ENCODE measurements around the gene PCGF2. TPM values are rescaled to one million over a fixed set of nuclear protein-coding genes. Genes with fewer than 3 reads are reported as not detected.

The PCGF2 gene
- total RNA-seq, 1 donor from 2014 or later = 64.8 TPM

DNA sequence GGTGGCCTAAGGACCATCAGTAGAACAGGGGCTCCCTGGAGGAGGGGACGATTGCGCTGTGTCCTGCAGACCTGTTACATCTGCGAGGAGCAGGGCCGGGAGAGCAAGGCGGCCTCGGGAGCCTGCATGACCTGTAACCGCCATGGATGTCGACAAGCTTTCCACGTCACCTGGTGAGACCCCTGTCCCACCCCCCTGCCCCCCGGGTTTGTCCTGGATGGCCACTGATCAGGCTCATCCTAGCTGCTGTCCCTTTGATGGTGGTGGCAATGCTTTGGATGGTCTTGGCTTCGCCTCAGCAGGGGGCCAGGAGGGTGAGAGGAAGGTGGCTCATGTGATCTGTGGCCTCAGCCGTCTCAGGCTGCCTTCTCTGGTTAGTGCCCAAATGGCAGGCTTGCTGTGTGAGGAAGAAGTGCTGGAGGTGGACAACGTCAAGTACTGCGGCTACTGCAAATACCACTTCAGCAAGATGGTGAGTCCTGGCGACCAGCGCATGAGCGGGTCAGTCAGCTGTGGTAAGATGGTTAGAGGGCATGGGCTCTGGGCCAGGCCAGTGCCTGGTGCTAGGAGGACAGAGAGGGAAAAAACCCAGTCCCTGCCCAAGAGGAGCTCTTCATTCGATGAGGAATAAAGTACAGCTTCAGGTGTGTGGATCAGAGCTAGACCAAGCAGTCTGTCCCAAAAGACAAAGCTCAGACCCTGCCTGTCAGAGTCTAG is 38.9 kb downstream of the PCGF2 start:
- no peak for DNase-seq (ENCODE audit: low spot score in 2 of 2)
- TF ChIP-seq, protein P1, sequence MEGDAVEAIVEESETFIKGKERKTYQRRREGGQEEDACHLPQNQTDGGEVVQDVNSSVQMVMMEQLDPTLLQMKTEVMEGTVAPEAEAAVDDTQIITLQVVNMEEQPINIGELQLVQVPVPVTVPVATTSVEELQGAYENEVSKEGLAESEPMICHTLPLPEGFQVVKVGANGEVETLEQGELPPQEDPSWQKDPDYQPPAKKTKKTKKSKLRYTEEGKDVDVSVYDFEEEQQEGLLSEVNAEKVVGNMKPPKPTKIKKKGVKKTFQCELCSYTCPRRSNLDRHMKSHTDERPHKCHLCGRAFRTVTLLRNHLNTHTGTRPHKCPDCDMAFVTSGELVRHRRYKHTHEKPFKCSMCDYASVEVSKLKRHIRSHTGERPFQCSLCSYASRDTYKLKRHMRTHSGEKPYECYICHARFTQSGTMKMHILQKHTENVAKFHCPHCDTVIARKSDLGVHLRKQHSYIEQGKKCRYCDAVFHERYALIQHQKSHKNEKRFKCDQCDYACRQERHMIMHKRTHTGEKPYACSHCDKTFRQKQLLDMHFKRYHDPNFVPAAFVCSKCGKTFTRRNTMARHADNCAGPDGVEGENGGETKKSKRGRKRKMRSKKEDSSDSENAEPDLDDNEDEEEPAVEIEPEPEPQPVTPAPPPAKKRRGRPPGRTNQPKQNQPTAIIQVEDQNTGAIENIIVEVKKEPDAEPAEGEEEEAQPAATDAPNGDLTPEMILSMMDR (IDR thresholded peaks at IDR 0.05) = no peak
- Histone ChIP-seq H3K27me3 (no peaks in the 10 kb centered on the region), H3K36me3 (peaks cover 36 to 55% of the 10 kb centered on the region in 2 donors), H3K4me1 (peaks cover 0 to 2% of the 10 kb centered on the region in 2 donors), H3K4me3 (no peak overlapping the region), H3K27ac (no peak overlapping the region), H3K9me3 (no peaks in the 10 kb centered on the region)
- intact Hi-C loops (cut with DNase I) = no loop called here

DNA sequence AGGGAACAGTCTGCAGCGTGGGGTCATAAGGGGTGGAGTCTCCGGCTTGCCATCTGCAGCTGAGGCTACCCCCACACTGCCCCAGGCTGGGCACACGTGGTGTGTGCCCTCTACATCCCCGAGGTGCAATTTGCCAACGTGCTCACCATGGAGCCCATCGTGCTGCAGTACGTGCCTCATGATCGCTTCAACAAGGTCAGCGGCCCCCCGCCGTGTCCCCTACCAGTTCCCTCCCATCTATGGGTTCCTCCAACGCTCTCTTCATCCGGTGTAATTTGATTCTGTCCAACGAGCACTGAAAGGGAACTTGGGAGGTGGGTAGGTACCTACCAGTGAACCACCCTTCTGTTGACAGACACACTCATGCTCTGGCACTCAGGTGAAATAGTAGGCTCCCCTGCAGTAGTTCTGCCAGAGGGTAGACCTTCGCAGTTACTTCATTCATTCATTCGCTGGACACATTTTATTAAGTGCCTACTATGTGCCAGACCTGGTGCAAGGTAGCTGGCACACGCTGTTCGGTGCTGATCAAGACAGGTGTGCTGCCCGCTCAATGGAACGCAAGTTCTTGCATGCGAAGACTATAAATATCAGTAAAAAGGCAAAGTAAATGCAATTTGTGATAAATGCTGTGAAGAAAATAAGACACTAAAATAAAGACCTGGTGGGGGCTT is 40.3 kb downstream of the PCGF2 start:
- intact Hi-C loops (cut with DNase I) = no loop called here
- Histone ChIP-seq H3K36me3 (peaks cover 24 to 40% of the 10 kb centered on the region in 2 donors), H3K9me3 (no peaks in the 10 kb centered on the region), H3K27ac (no peak overlapping the region), H3K4me3 (no peak overlapping the region), H3K27me3 (no peaks in the 10 kb centered on the region), H3K4me1 (peaks cover 4 to 10% of the 10 kb centered on the region in 2 donors)
- no peak for DNase-seq (ENCODE audit: low spot score in 2 of 2)
- TF ChIP-seq, protein P1 (IDR thresholded peaks at IDR 0.05) = no peak

DNA sequence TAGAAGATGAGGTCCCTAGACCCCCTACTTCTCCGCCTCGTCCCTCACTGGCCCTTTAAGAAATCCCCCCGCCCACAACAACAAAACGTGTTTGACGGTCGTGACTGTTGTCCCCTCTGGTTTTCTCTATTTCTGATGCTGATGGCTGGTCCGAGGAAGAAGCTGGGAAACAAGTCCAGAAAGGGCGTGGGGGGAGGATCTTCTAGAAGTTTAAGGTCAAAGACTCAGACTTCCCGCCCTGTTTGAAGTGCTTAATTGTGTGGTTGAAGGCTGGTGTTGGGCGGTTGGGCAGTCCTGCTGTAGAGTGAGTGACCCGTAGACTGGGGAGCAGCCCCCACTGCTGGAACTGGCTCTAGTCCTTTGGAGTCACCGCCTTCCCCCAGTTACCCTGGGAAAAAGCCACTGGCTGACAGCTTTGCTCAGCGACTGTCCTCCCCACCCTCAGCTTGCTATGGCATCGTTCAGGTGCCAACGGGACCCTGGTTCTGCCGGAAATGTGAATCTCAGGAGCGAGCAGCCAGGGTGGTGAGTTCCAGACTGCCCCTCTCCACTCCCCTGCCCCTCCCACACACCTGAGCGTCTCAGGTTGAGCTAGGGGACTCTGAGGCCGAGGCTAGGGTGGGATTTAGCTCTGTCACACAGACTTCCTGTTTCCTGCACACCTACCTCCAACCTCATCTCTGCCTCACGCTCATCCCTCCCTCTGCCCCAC is 41.5 kb downstream of the PCGF2 start:
- Histone ChIP-seq H3K9me3 (no peaks in the 10 kb centered on the region), H3K36me3 (peaks cover 14 to 29% of the 10 kb centered on the region in 2 donors), H3K4me3 (peak overlapping the region; percentile 97 to 98), H3K4me1 (peaks cover 4 to 10% of the 10 kb centered on the region in 2 donors), H3K27ac (peak overlapping the region; percentile 87 to 96), H3K27me3 (no peaks in the 10 kb centered on the region)
- intact Hi-C loops (cut with DNase I) = no loop called here
- DNase-seq (ENCODE audit: low spot score in 2 of 2) = peak in 1 of 2 donors; percentile 63
- TF ChIP-seq, protein P1 (IDR thresholded peaks at IDR 0.05) = no peak

DNA sequence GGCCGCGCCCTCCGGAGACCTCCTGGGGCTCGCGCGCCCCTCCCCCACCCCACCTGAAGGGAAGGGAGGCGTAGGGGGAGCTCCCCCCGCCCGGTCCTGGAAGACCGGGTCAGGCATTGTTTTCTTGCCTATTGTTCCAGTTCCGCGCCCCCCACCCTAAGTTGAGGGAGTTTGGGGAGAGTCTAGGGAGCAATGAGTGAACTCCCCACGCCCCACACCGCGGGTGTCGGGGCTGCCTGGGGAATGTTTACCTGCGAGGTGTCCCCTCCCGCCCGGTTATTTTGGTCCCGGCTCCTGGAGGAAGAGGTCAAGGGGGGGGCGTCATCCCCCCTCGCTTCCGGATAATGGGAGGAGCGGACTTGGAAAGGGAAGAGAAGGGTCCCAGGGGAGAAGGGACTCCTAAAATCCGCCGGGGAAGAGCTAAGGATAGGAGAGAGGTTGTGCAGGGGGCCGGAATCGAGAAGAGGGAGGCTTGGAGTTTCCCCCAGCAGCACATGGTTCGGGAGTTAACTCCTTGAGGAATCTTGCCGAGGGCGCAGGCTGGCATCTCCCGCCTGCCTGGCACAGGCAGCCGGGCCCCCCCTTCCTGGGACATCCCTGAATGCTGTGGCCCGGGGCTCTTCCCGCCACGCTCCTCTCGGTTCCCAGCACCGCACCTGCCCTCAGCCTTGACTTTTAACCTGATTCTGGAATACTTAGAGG is 42.2 kb downstream of the PCGF2 start:
- H3K27me3 ChIP-seq = no peaks in the 10 kb centered on the region
- no peaks in the 10 kb centered on the region for H3K9me3 ChIP-seq
- TF ChIP-seq, protein P1 (IDR thresholded peaks at IDR 0.05) = no peak
- DNase-seq (ENCODE audit: low spot score in 2 of 2) = peak in 1 of 2 donors; percentile 82
- peak overlapping the region; percentile 97 to 98 for H3K4me3 ChIP-seq
- H3K4me1 ChIP-seq = peaks cover 4 to 17% of the 10 kb centered on the region in 2 donors
- intact Hi-C loops (cut with DNase I) = no loop called here
- peaks cover 7 to 22% of the 10 kb centered on the region in 2 donors for H3K36me3 ChIP-seq
- peak overlapping the region; percentile 87 to 96 for H3K27ac ChIP-seq

DNA sequence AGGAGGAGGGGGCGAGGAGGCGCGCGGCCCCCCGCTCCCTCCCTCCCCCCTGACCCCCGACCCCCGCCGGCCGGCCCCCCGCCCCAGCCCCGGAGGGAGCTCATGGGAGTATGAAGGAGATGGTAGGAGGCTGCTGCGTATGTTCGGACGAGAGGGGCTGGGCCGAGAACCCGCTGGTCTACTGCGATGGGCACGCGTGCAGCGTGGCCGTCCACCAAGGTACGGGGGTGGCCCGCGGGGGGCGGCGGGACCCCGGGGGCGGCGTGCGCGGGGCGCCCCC is 42.7 kb downstream of the PCGF2 start:
- Histone ChIP-seq H3K4me1 (peaks cover 4 to 18% of the 10 kb centered on the region in 2 donors), H3K27ac (peak overlapping the region; percentile 87 to 96), H3K4me3 (peak overlapping the region; percentile 97 to 98), H3K36me3 (peaks cover 5 to 19% of the 10 kb centered on the region in 2 donors), H3K9me3 (no peaks in the 10 kb centered on the region), H3K27me3 (no peaks in the 10 kb centered on the region)
- DNase-seq (ENCODE audit: low spot score in 2 of 2) = no peak
- intact Hi-C loops (cut with DNase I) = no loop called here
- TF ChIP-seq, protein P1 (IDR thresholded peaks at IDR 0.05) = no peak

All from ascending aorta (tissue), 2 donors.